Measurements from ENCODE around the gene DPP8.

DNA sequence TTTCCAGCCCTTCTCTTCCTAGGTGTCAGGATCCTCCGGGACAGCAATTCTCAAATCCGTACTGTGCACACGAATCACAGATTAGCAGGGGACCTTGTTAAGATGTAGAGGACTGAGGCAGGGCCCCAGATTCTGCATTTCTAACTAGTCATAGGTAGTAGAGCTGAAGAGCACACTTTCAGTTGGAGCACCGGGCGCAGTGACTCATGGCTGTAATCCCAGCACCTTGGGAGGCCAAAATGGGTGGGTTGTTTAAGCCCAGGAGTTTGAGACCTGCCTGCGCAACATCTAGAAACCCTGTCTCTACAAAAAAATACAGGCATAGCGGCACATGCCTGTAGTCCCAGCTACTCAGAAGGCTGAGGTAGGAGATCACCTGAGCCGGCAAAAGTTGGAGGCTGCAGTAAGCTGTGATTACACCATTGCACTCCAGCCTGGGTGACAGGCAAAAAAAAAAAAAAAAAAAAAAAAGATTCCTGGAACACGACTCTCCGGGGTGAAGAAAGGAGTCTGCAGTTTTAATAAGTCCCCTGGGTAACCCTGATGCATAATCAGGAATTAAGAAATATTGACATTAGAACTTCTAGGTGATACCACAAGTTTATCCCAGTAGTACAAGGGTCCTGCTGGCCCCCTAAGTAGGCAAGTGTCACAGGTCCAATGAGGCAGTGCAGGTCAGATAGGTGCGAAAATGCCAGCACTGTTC is 118.3 kb downstream of the DPP8 start:
- TF ChIP-seq, protein P1, sequence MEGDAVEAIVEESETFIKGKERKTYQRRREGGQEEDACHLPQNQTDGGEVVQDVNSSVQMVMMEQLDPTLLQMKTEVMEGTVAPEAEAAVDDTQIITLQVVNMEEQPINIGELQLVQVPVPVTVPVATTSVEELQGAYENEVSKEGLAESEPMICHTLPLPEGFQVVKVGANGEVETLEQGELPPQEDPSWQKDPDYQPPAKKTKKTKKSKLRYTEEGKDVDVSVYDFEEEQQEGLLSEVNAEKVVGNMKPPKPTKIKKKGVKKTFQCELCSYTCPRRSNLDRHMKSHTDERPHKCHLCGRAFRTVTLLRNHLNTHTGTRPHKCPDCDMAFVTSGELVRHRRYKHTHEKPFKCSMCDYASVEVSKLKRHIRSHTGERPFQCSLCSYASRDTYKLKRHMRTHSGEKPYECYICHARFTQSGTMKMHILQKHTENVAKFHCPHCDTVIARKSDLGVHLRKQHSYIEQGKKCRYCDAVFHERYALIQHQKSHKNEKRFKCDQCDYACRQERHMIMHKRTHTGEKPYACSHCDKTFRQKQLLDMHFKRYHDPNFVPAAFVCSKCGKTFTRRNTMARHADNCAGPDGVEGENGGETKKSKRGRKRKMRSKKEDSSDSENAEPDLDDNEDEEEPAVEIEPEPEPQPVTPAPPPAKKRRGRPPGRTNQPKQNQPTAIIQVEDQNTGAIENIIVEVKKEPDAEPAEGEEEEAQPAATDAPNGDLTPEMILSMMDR (IDR thresholded peaks at IDR 0.05): no peak
- no peak for TF ChIP-seq POLR2A (IDR thresholded peaks at IDR 0.05)
